PFSK-1 (cell line): ENCODE measurements around the gene TUBGCP3.

Experiments
- FOXP2 ChIP-seq: optimal IDR thresholded peaks from 2 replicates; pipeline ENCODE3; 2011; ENCODE audit warnings: borderline replicate concordance, control low read depth, inconsistent platforms; ENCODE audit not compliant: insufficient read depth; ENCODE audit errors: extremely low read length, extremely low read depth
- POLR2AphosphoS5 ChIP-seq: IDR thresholded peaks from 2 replicates; pipeline ENCODE4 v1.6.1; 2012; ENCODE audit warnings: low read depth, mild to moderate bottlenecking, control low read depth, low read length, moderate library complexity
- SIN3A ChIP-seq: IDR thresholded peaks from 2 replicates; pipeline ENCODE4 v1.6.1; 2012; ENCODE audit warnings: mild to moderate bottlenecking, low read length, moderate library complexity, borderline replicate concordance; ENCODE audit not compliant: insufficient read depth
- TAF1 ChIP-seq: IDR thresholded peaks from 2 replicates; pipeline ENCODE4 v1.6.1; 2012; ENCODE audit warnings: low read length, control low read depth, borderline replicate concordance; ENCODE audit not compliant: insufficient read depth
- TF ChIP-seq, protein P1 (sequence below), 2 experiments: IDR thresholded peaks; 2 replicates each; pipeline versions ENCODE4 v1.6.1 to v1.8.0; 2011 to 2012; ENCODE audit warnings: low read depth in 2 of 2, low read length in 2 of 2, control low read depth in 1 of 2, inconsistent platforms in 1 of 2, mild to moderate bottlenecking in 1 of 2, moderate library complexity in 1 of 2; ENCODE audit not compliant: insufficient read depth in 1 of 2

Gene TUBGCP3

DNA sequence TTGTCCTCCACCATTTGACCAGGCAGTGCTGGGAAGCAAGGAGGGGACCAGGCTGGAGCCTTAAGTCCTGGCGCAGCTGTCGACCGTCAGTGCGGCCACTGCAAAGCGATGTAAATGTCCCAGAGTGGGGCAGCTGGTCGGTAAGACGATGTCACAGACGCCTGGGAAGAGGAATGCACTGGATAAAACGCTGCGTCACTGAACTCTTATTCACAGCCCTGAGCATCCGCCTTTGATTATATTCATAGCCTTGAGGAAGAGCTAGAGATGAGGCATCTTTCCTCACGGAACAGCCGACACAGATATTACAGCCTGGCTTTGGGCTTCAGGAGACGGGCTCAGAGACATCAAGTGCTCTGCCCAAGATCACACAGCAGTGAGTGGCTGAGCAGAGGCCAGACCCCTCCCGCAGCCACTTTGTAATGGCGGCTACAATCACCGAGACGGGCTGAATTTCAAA, 17.6 kb upstream of the TUBGCP3 start:
- TF ChIP-seq, protein P1, sequence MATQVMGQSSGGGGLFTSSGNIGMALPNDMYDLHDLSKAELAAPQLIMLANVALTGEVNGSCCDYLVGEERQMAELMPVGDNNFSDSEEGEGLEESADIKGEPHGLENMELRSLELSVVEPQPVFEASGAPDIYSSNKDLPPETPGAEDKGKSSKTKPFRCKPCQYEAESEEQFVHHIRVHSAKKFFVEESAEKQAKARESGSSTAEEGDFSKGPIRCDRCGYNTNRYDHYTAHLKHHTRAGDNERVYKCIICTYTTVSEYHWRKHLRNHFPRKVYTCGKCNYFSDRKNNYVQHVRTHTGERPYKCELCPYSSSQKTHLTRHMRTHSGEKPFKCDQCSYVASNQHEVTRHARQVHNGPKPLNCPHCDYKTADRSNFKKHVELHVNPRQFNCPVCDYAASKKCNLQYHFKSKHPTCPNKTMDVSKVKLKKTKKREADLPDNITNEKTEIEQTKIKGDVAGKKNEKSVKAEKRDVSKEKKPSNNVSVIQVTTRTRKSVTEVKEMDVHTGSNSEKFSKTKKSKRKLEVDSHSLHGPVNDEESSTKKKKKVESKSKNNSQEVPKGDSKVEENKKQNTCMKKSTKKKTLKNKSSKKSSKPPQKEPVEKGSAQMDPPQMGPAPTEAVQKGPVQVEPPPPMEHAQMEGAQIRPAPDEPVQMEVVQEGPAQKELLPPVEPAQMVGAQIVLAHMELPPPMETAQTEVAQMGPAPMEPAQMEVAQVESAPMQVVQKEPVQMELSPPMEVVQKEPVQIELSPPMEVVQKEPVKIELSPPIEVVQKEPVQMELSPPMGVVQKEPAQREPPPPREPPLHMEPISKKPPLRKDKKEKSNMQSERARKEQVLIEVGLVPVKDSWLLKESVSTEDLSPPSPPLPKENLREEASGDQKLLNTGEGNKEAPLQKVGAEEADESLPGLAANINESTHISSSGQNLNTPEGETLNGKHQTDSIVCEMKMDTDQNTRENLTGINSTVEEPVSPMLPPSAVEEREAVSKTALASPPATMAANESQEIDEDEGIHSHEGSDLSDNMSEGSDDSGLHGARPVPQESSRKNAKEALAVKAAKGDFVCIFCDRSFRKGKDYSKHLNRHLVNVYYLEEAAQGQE (IDR thresholded peaks at IDR 0.05; ENCODE audit: insufficient read depth in 1 of 2, low read depth in 2 of 2, low read length in 2 of 2), result no peak
- no peak for TF ChIP-seq FOXP2
- TF ChIP-seq TAF1, result no peak
- TF ChIP-seq SIN3A, result no peak
- no peak for TF ChIP-seq POLR2AphosphoS5

DNA sequence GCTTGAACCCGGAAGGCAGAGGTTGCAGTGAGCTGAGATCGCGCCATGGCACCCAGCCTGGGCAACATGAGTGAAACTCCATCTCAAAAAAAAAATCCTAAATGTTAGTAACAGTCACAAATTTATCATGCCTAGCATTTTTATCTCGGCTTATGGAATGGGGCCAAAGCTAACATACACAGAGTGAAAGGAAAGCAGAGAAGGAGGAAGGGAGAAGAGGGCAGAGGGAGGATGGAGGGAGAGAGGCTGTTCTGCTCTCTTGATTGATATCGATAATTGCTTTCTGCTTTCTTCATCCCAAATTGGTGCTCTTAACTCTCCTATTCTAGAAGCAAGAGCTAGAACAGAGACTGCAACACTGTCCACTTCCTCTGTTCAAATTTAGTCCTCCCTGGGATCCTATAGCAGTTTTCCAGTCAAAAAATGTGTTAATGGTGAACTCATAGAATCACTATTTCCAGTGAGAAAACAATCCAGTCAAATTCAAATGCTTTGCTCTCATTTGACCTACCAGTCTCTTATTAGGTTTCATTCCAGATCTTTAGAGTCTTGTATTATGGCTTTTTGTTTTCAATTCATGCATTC, 15.8 kb upstream of the TUBGCP3 start:
- TF ChIP-seq SIN3A, result no peak
- no peak for TF ChIP-seq POLR2AphosphoS5
- TF ChIP-seq FOXP2, result no peak
- TF ChIP-seq TAF1, result no peak
- TF ChIP-seq, protein P1 (IDR thresholded peaks at IDR 0.05; ENCODE audit: insufficient read depth in 1 of 2, low read depth in 2 of 2, low read length in 2 of 2), result no peak

DNA sequence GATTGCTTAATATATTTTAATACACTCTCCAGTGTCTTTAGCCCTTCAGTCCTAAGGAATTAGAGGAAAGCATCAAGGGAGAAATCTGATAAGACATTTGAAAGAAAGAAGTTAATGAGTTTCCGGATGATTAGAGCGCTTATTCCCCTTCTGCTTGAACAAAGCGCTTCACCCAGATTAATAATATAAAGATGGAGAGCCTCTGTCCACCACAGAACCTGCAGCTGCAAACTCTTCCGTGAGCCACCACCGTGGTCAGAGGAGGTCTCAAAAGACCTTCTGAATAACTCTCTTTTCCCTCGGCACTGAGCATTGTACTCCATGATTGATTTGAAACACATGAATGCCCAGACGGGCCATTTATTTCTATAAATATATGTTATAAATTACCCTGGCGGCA, 14.2 kb upstream of the TUBGCP3 start:
- TF ChIP-seq SIN3A (no peak), TAF1 (no peak), POLR2AphosphoS5 (no peak), FOXP2 (no peak)
- TF ChIP-seq, protein P1 (IDR thresholded peaks at IDR 0.05; ENCODE audit: insufficient read depth in 1 of 2, low read depth in 2 of 2, low read length in 2 of 2), result no peak

DNA sequence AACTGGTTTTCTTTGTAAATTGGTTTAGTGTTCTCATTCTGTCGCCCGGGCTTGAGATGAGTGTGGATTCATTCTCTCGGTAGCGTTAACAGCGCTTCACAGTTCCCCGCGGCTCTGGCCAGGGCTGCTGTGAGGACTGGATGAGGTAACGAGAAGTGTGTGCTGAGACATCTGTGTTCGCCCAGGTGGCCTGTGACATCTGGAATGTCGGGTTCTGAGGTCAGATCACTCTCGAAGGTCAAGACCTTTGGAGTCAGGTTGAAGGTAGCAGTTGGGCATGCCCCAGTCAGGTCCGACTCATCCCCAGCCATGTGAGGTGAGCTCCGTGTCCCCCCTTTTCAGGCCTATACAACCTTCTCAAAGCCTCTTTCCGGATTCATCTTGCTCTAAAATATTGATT, 13.4 kb upstream of the TUBGCP3 start:
- TF ChIP-seq SIN3A (no peak), TAF1 (no peak), POLR2AphosphoS5 (no peak), FOXP2 (no peak)
- TF ChIP-seq, protein P1 (IDR thresholded peaks at IDR 0.05; ENCODE audit: insufficient read depth in 1 of 2, low read depth in 2 of 2, low read length in 2 of 2), result no peak
